ENCODE results near the gene AKR1B15.
"Not testable (repeated sequence)": the region's sequence is repeated elsewhere in the genome, so short reads cannot be mapped to it uniquely, and the experiment has no call there.

AKR1B15 gene

DNA sequence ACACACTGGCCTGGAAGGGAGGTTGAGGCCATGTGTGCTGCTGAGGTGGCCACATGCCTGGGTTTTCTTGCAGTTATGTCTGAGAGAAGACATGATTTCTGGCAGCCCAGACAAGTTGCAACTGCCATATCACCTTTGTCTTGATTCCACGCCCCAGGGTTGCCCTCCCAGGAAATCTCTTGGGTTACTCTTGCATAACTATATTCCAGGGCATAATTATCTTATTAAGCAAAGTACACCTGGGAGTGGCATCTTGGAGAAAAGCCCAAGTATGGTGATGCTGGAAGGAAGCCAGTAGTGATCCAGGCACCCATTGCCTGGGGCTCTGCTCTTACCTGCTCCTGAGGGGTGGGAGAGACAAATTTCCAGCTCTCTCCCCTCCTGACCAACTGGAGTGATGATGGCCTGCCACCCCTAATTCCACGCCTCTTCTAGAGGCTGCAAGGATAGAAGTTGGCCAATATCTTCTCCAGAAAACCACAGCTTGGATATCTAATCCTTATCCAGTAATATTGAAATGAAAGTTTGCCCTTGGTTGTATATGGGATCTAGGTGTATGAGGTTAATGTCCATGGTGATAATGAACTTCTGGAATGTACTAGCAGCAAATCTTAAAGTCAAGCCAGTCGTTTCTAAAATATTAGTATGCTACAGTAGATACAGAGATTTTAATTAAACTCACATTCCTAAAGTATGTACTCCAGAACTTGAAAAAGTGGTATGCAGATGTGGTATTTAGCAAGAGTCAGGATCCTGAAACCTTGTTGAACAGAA is 16.5 kb upstream of the AKR1B15 start:
- DNase-seq (ENCODE audit: low read depth in 2 of 2), result no peak

DNA sequence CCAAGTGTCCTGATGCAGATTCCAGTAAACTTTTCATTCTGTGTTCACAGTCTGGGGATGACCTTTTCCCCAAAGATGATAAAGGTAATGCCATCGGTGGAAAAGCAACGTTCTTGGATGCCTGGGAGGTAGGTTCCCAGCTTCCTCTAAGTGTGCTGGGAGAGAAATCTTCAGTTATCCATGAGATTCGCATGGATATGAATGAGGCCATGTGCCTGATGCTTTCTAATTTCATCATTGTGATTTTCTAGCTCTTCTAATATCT is 16.0 kb upstream of the AKR1B15 start:
- no peak for DNase-seq (ENCODE audit: low read depth in 2 of 2)

DNA sequence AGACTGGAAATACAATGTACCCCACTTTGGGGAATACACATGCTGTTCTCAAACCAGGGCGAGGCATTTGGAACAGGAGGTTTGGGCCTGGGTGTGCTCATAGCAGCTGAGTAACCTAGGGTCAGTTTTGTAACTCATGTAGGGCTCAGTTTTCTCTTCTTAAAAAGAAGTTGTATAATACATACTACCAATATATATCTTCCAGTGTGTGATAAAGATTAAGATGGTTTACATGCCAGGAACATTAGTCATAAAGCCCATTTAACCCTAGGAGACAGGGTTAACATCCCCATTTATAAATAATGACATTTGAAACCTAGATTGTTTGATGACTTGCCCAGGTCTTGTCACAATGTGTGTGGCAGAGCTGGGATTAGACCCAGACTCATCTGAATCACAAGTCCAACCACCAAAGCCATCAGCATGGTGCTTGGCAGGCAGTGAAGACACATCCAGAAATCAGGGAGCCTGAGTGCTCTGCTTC is 15.6 kb upstream of the AKR1B15 start:
- no peak for DNase-seq (ENCODE audit: low read depth in 2 of 2)

DNA sequence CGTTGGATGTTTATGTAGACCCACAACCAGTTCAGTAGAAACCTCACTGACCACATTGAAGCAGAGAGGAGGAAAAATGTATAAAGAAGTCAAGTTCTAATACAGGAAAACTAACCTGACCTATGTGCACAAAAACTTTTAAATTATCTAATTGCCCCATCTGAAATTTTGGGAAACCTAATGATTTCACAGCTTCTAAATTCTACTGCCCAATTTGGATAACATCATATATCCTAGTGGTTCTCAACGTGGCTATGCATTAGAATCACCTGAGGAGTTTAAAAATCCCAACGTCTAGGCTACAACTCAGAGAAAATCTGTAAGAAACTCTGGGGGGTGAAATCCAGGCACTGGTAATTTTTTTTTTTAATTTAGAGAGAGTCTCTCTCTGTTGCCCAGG is 14.3 kb upstream of the AKR1B15 start:
- DNase-seq (ENCODE audit: low read depth in 2 of 2), result no peak

DNA sequence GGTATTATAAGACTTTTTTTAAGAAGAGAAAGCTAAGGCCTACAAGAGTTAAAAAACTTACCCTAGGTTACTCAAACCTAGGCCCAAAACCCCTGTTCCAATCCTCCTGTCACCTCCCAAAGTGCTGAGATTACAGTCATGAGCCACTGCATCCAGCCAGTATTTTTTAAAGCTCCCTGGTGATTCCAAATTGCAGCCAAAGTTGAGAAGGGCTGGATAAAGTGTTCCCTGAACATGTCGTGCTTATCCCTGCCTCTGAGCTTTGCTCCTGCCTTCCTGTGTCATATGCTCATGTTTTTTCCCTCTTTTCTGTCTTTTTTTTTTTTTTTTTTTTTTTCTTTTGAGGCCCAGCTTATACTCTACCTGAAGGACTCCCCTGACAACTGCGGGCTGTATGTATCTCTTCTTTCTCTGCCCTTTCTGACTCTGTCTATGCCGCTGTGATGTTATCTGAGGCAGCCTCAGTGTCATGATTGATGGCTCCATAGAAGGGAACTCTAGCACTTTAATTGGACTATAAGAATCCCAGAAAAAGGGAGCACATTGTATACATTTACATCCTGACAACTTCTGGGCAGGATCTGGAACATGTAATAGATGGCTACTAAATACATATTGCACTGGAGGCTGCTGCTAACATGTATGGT is 13.5 kb upstream of the AKR1B15 start:
- DNase-seq (ENCODE audit: low read depth in 2 of 2), result no peak

DNA sequence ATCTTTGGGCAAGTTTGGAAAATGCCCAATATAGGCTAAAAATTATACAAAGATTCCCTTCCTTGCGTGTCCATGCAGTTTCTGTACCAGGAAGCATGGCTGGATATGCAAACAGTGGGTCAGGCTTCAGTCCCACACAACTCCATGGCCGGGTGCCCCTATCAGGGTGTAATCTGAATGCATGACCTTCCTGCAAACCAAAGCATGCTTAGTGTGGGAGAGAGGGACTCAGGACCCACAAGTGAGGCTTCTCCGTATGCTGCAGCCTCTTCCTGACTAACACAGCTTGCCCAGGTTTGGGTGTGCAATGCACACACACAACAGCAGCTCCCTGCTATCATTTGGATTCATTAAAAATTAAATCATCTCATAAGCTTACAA is 13.0 kb upstream of the AKR1B15 start:
- no peak for DNase-seq (ENCODE audit: low read depth in 2 of 2)

DNA sequence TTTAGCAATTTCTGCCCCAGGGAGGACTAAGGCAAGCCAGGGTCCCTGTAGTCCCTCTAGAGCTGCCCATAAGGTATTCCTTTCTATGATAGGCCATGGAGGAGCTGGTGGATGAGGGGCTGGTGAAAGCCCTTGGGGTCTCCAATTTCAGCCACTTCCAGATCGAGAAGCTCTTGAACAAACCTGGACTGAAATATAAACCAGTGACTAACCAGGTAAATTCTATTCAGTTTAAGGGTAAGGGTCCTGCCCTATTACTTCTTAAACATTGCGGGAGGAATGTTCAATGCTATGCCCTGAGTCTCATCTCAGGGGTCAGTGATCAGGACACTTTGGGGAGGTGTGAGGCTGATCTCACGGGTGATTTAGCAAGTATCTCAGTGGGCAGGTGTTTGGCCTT is 12.4 kb upstream of the AKR1B15 start:
- DNase-seq (ENCODE audit: low read depth in 2 of 2), result not testable (repeated sequence)

DNA sequence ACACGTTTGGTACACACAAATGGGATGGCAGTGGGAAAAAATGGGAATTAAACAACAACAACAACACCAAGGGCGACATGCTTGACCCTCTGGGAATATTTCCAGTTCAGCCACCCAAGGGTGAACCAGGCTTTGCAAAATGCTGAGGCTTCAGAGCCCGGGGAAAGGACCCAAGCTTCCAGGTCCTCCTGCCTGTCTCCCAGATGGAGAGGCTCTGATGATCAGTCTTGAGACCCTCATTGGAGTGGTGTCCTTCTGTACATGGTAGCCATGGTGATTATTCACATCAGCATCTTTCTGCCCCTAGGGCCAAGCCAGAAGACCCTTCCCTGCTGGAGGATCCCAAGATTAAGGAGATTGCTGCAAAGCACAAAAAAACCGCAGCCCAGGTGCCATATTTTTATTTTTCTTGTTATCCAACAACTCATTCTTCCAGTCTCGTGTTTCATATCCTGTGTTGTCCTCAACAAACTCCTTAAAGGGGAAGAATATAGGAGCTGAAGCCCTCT is 11.6 kb upstream of the AKR1B15 start:
- DNase-seq (ENCODE audit: low read depth in 2 of 2), result not testable (repeated sequence)

DNA sequence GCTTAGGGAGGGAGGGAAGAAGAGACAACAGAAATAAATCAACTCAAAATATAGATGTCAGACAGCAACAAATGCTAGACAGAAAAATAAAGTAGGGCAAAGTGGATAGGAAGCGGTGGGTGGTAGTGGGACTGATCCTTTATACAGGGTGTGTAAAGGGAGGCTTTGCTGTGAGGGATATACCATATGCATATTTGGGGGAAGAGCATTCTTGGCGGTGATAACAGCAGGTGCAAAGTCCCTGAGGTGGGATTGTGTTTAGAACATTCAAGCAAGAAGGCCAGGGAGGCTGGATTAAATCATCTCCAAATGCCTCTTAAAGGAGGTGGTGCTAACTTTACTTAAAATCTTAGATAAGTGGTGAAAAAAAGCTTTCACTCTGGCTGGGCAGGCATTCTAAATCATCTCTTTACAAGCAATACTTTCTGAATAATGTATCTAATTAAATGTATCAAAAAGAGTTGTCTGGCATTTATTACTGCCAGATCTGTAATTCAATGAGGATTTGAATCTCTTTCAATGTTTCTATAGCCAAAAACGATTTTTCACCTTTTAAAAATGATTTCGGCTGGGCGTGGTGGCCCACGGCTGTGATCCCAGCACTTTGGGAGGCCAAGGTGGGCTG is 9.4 kb upstream of the AKR1B15 start:
- DNase-seq (ENCODE audit: low read depth in 2 of 2), result no peak

DNA sequence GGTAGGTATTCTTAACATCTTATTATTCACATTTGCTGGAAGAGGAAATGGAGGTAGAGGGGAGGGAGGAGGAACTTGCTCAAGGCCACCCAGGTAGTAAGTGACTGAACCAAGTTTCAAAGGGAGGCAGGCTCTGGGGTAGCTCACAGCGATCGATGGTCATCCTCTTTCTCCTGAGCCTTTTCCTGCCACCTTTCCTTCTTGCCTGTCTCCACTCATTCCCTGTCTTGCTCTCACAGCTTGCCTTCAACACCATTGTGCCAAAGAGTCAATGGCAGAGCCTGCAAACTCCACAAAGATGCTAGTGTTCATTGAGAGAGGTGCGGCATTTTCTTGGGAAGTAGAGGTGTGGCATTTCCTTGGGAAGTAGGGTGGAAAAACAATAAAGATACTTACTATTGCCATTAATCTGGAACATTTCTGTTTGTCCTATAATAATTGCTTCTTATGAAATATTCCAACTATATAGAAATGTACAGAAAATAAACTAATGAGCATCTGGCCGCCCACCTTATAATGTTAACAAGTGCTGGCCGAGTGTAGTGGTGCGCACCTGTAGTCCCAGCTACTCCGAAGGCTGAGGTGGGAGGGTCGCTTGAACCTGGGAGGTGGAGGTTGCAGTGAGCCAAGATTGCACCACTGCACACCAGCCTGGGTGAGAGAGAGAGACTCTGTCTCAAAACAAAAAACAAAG is 7.3 kb upstream of the AKR1B15 start:
- DNase-seq (ENCODE audit: low read depth in 2 of 2), result not testable (repeated sequence)

DNA sequence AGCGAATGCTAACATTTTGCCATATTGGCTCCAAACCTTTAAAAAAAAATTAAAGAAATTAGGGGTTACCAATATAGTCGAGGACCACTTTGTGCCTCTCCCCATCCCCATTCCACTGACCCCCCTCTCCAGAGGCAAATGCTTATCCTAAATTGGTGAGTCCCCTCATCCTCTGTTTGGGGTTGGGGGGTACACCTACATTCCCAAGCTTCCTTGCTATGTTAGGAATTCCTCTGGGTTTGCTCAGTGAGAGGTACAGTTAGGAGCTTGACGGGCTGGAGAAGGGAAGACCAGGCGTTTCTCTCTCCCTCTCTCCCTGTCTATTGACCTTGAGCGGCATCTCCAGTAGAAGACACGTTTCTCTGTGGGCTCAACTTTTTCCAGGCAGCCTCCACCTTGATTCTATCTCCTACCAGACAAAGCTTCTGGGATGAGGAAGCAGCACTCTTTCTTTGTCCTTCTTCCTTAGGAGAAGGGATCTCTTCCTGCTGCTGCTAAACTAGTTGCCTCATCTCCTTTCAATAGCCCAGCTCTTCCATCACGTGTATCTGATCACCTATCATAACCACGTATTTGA is 6.6 kb upstream of the AKR1B15 start:
- DNase-seq (ENCODE audit: low read depth in 2 of 2), result no peak

DNA sequence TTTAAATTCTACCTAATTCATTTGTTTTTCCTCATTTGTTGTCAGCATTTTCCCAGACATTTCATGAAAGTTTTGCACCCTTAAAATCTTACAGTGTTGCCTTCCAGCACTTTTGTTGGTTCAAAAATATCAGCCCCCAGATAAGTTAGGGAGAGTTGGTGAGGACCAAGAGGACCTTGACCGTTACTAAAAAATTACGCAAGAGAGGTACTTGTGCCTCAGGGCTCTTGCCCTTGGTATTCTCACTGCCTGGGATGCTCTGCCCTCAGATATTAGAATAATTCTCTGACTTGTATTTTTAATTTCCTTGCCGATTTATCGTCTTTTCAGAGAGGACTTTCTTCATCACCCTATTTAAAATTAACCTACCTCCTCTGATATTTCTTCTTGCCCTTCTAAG is 3.5 kb upstream of the AKR1B15 start:
- DNase-seq (ENCODE audit: low read depth in 2 of 2), result no peak

DNA sequence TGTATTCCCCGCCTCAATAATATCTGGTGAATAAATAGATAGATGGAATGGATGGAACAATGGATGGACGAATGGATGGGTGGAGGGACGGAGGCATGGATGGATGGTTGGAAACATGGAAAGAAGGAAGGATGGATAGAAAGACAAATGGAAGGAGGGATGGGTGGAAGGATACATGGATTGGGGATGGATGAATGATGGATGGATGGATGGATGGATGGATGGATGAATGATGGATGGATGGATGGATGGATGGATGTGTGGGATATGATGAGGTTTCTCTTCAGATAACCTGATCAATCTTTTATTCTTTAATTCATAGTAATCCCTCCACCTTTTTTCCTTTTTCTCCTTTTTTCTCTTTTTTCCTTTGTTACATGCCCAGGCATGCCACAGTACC is 3.0 kb upstream of the AKR1B15 start:
- DNase-seq (ENCODE audit: low read depth in 2 of 2), result no peak

DNA sequence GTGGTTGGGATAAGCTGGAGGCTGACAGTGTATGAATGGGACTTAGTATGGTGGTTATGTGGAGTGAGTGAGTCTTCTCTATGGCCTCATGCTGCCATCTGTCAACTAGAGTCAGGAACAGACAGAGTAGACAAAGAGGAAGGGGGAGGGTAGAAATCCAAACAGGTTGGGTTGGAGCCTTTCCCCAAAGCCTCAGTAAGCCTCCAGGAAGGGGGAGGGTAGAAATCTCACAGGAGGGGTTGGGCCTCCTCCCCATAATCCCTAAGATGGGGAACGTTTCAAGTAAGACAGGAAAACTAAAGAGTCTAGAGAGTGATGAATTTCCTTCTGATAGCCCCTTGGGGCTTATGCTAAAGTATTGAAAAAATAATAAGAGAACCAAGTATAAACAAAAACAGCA is 2.0 kb upstream of the AKR1B15 start:
- no peak for DNase-seq (ENCODE audit: low read depth in 2 of 2)

DNA sequence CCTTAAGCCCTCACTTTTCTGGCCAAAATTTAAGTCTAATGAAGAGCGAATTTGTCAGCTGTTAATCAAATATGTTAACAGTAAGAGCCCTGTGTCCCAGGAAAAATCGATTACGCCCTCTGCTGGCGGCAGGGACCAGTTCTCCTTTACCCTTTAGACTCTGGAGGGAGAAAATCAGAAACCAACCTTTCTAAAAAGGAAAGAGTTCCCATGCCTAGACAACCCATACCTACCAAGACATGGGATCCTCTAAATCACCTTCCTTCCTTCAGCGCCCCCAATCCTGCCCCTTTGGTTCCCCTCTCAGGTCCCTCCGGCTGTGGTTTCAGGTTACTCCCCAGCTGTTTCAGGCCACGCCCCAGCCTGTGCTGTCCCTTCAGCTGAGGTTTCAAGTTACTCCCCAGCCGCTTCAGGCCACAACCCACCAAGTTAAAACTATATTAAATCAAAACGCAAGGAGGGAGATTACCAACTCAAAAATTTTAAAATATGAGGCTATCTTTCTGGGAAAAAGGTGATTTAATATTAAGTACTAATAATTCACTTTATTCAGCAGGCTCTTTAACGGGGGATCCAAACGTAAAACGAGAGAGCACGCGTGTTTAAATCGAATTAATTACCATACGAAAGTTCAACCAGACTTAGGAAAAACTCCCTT is 1.4 kb upstream of the AKR1B15 start:
- peak; percentile 28 to 66 for DNase-seq (ENCODE audit: low read depth in 2 of 2)

DNA sequence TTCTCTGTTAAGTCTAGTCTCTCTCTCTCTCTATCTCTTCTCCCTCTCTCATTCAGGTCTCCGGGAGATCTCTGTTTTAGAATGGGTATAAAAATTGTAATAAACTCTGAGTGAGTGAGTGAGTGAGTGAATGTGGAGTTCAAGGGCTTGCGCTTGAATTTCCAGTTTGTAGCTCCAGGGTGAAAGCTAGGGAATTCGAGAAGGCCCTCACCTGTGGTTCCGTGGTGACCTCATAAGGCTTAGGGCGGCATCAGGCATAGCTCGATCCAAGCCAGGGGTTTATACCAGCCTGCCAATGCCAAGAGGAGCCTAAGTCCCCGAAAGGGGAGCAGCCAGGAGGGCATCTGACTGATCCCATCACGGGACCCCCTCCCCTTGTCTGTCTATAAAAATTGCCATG is 456 bp downstream of the AKR1B15 start:
- no peak for DNase-seq (ENCODE audit: low read depth in 2 of 2)

DNA sequence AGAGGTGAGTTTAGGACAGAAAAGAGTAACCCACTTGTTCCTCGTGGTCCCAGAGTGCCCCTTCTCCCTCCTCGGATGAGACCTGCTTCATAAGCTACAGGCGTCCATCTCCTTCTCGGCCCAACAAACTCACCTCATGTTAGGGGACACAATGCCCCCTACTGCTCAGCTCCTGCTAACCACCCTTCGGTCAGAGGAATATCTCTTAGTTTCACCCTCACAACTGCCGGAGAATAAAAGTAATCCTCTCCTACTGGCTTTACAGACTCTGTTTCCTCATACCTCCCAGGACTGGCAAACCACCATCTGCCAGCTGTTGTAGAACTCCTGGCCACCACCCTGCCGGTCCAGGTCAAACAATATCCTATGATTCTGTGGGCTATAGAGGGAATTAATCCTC is 3.2 kb downstream of the AKR1B15 start:
- no peak for DNase-seq (ENCODE audit: low read depth in 2 of 2)

DNA sequence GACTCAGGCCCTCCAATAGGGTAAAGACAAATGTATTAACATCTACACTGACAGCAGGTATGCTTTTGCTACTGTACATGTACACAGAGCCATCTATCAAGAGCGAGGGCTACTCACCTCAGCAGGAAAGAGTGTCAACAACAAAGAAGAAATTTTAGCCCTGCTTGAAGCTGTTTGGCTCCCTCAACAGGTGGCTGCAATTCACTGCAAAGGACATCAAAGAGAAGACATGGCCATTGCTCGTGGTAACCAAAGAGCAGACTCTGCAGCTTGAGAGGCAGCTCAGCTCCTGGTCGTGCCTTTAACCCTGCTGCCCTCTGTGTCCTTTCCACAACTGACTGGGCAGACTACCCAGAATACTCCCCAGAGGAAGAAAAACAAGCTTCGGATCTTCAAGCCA is 5.1 kb downstream of the AKR1B15 start:
- DNase-seq (ENCODE audit: low read depth in 2 of 2), result no peak

DNA sequence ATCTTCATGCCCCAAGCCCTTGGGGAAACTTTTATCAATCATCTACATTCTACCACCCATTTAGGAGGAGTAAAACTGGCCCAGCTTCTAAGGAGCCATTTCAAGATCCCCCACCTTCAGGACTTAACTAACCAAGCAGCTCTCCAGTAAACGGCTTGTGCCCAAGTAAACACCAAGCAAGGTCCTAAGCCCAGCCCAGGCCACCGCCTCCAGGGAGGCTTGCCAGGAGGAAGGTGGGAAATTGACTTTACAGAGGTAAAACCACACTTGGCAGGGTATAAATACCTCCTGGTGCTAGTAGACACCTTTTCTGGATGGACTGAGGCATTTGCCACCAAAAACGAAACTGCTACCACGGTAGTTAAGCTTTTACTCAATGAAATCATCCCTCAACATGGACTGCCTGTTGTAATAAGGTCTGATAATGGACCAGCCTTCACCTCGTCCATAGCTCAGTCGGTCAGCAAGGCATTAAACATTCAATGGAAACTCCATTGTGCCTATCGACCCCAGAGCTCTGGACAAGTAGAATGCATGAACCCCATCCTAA is 5.6 kb downstream of the AKR1B15 start:
- no peak for DNase-seq (ENCODE audit: low read depth in 2 of 2)

DNA sequence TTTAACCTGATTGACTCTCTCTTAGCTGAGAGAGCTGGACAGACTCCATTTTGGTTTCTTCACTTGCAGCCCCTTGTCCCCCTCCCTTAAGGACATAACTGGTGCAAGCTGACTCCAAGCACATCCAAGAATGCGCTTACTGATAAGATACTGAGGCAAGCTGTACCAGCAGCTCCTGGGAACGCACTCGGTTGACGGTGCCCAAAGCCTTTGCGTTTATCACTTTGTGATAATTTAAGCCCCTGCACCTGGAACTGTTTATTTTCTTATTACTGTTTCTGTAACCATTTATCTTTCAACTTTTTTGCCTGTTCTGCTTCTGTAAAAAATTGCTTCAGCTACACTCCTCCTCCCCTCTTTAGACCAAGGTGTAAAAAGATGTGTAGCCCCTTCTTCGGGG is 8.5 kb downstream of the AKR1B15 start:
- no peak for DNase-seq (ENCODE audit: low read depth in 2 of 2)

DNA sequence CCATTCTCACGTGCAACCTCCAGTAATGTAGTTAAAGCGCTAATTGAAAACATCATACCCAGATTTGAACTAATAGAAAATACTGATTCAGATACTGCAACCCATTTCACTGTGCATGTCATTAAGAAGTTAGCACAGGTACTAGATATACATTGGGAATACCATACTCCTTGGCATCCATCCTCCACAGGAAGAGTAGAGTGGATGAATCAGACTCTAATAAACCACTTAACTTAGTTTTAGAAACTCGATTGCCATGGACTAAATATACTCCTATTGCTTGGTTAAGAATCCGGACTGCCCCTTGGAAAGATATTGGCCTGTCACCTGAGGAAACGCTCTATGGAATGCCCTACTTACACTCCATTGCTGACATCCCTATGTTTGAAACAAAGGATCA is 9.5 kb downstream of the AKR1B15 start:
- DNase-seq (ENCODE audit: low read depth in 2 of 2), result no peak

All from stimulated activated CD4-positive, alpha-beta T cell treated with anti-CD3 and anti-CD28 coated beads, Interleukin-12 subunit alpha, Interleukin-12 subunit beta, amount 100 ng/mL, for 24 hours (primary cell).